SK-N-SH (cell line): ENCODE data around the gene PNPLA5. TPM values are rescaled to one million over a fixed set of nuclear protein-coding genes. Genes with fewer than 3 reads are reported as not detected.

Experiments
- CTCF ChIA-PET: fragments of 300-600, 350-600 bp; formaldehyde crosslinking; extraction: SDS; loops from one replicate; lab custom pipeline; 2021; lab: Yijun Ruan, JAX
- POLR2A ChIA-PET: fragments of 350-600 bp; sonication (Branson Sonifier 250); formaldehyde crosslinking; extraction: SDS; loops from one replicate; lab custom pipeline; 2020; ENCODE audit warnings: antibody characterized with exemption, inconsistent platforms; lab: Yijun Ruan, JAX
- DNase-seq: peaks from one replicate; pipeline ENCODE4 v3.0.0; 2012
- H2AFZ ChIP-seq: fragments of 200-600 bp; sonication (generic); 2 replicates; pipeline ENCODE4 v1.8.1; 2016; ENCODE audit warnings: antibody characterized with exemption, mild to moderate bottlenecking, low read depth
- H3F3A ChIP-seq: fragments of 200-600 bp; sonication (generic); replicated peaks from 2 replicates; pipeline ENCODE3; 2016; ENCODE audit warnings: antibody characterized with exemption, mild to moderate bottlenecking; ENCODE audit not compliant: insufficient read depth
- H3K27ac ChIP-seq, 2 experiments: fragments of 200-500 bp in 1 of 2; fragments of 200-600 bp in 1 of 2; sonication (Bioruptor generic) in 1 of 2; sonication (generic), shearing (Covaris generic) in 1 of 2; 2 replicates each; pipeline versions ENCODE4 v1.5.1 to v1.6.1; 2014 to 2016; ENCODE audit warnings: low read depth in 2 of 2, inconsistent platforms in 1 of 2, low read length in 1 of 2, mild to moderate bottlenecking in 1 of 2, mixed read lengths in 1 of 2
- H3K27me3 ChIP-seq: fragments of 200-600 bp; sonication (generic), shearing (Covaris generic); 2 replicates; pipeline ENCODE4 v1.6.1; 2016; ENCODE audit warnings: mixed run types; ENCODE audit not compliant: insufficient read depth
- H3K36me3 ChIP-seq, 2 experiments: fragments of 200-500 bp in 1 of 2; fragments of 200-600 bp in 1 of 2; sonication (Bioruptor generic) in 1 of 2; sonication (generic) in 1 of 2; replicated peaks in 1 of 2; 2 replicates each; pipeline versions ENCODE3 to v1.5.1; 2014 to 2016; ENCODE audit warnings: low read length in 1 of 2, mild to moderate bottlenecking in 1 of 2; ENCODE audit not compliant: insufficient read depth in 2 of 2, control insufficient read depth in 1 of 2
- H3K4me1 ChIP-seq, 2 experiments: fragments of 200-500 bp in 1 of 2; fragments of 200-600 bp in 1 of 2; sonication (Bioruptor generic) in 1 of 2; sonication (generic), shearing (Covaris generic) in 1 of 2; 2 replicates each; pipeline versions ENCODE4 v1.5.1 to v1.6.1; 2014 to 2016; ENCODE audit warnings: low read depth in 1 of 2, low read length in 1 of 2, mixed run types in 1 of 2; ENCODE audit not compliant: insufficient read depth in 2 of 2, control insufficient read depth in 1 of 2
- H3K4me2 ChIP-seq: fragments of 200-600 bp; sonication (generic), shearing (Covaris generic); 2 replicates; pipeline ENCODE4 v1.6.1; 2017; ENCODE audit warnings: mixed run types
- H3K4me3 ChIP-seq, 2 experiments: fragments of 200-500 bp in 1 of 2; fragments of 200-600 bp in 1 of 2; sonication (Bioruptor generic) in 1 of 2; sonication (generic), shearing (Covaris generic) in 1 of 2; 2 replicates each; pipeline versions ENCODE4 v1.5.1 to v1.8.1; 2014 to 2016; ENCODE audit warnings: low read depth in 2 of 2, inconsistent platforms in 1 of 2, low read length in 1 of 2, mild to moderate bottlenecking in 1 of 2, mixed read lengths in 1 of 2, moderate library complexity in 1 of 2
- H3K79me2 ChIP-seq: fragments of 200-600 bp; sonication (generic); 2 replicates; pipeline ENCODE4 v1.8.1; 2017; ENCODE audit warnings: mild to moderate bottlenecking; ENCODE audit not compliant: insufficient read depth
- H3K9ac ChIP-seq: fragments of 200-600 bp; sonication (generic); 2 replicates; pipeline ENCODE4 v1.6.1; 2017; ENCODE audit warnings: mixed run types
- H3K9me2 ChIP-seq: fragments of 200-600 bp; sonication (generic); 2 replicates; pipeline ENCODE4 v1.6.1; 2017; ENCODE audit warnings: mixed run types
- H3K9me3 ChIP-seq: fragments of 200-600 bp; sonication (generic); 2 replicates; pipeline ENCODE4 v1.6.1; 2017; ENCODE audit warnings: mixed run types, mild to moderate bottlenecking, moderate library complexity
- H4K20me1 ChIP-seq: fragments of 200-600 bp; sonication (generic); 2 replicates; pipeline ENCODE4 v1.6.1; 2017; ENCODE audit warnings: mild to moderate bottlenecking, mixed run types; ENCODE audit not compliant: insufficient read depth
- CHD2 ChIP-seq: fragments of 150-350 bp; IDR thresholded peaks from 2 replicates; pipeline ENCODE4 v1.6.1; 2018; ENCODE audit warnings: low read length; ENCODE audit not compliant: partially characterized antibody
- EP300 ChIP-seq, 2 experiments: IDR thresholded peaks; 2 replicates each; pipeline versions ENCODE4 v1.4.0 to v1.6.1; 2012; ENCODE audit warnings: borderline replicate concordance in 1 of 2, low read depth in 1 of 2, low read length in 1 of 2
- FOXJ3 ChIP-seq: sonication (generic); formaldehyde crosslinking; IDR thresholded peaks from 2 replicates; pipeline ENCODE4 v1.5.1; 2020; ENCODE audit warnings: mild to moderate bottlenecking, missing genetic modification reagents
- FOXM1 ChIP-seq: IDR thresholded peaks from 2 replicates; pipeline ENCODE4 v1.4.0; 2012; ENCODE audit warnings: low read depth, mild to moderate bottlenecking
- GATA2 ChIP-seq: sonication (generic); formaldehyde crosslinking; IDR thresholded peaks from 2 replicates; pipeline ENCODE4 v1.5.0; 2020; ENCODE audit warnings: mild to moderate bottlenecking, missing genetic modification reagents
- JUND ChIP-seq: IDR thresholded peaks from 2 replicates; pipeline ENCODE4 v1.4.0; 2012
- MXI1 ChIP-seq: IDR thresholded peaks from 2 replicates; pipeline ENCODE4 v1.6.1; 2012; ENCODE audit warnings: mild to moderate bottlenecking, low read depth, low read length, improper control_type of control experiment
- NFIC ChIP-seq: IDR thresholded peaks from 2 replicates; pipeline ENCODE4 v1.4.0; 2012; ENCODE audit warnings: borderline replicate concordance
- RCOR1 ChIP-seq: fragments of 150-350 bp; IDR thresholded peaks from 2 replicates; pipeline ENCODE4 v1.6.1; 2017; ENCODE audit warnings: antibody characterized with exemption, low read length
- RFX5 ChIP-seq: IDR thresholded peaks from 2 replicates; pipeline ENCODE4 v1.6.1; 2012; ENCODE audit warnings: mild to moderate bottlenecking, improper control_type of control experiment, low read length
- RXRA ChIP-seq: IDR thresholded peaks from 2 replicates; pipeline ENCODE4 v1.4.0; 2012; ENCODE audit warnings: low read depth, mild to moderate bottlenecking, borderline replicate concordance
- SIN3A ChIP-seq: IDR thresholded peaks from 2 replicates; pipeline ENCODE4 v1.6.1; 2012; ENCODE audit warnings: low read depth, mild to moderate bottlenecking, low read length, moderate library complexity, borderline replicate concordance
- TEAD4 ChIP-seq: IDR thresholded peaks from 2 replicates; pipeline ENCODE4 v1.4.0; 2012; ENCODE audit warnings: mild to moderate bottlenecking, borderline replicate concordance; ENCODE audit not compliant: insufficient read depth
- YY1 ChIP-seq: IDR thresholded peaks from 2 replicates; pipeline ENCODE4 v1.4.0; 2012; ENCODE audit warnings: low read depth, mild to moderate bottlenecking
- WGBS: methylation state at CpG from one replicate; pipeline ENCODE4 v1.1.6; 2017; ENCODE audit warnings: low lambda C conversion rate; 5-methylcytosine and 5-hydroxymethylcytosine counted together
- polyA plus RNA-seq, 3 experiments: library from polyadenylated mRNA; depleted of rRNA; stranded (reverse); fragments of >200 nt; gene quantifications; 2 replicates each; pipeline ENCODE4 v1.2.3, GENCODE V29; 2012
- TF ChIP-seq, protein P1 (sequence below): IDR thresholded peaks from 2 replicates; pipeline ENCODE4; 2012
- TF ChIP-seq, protein P2 (sequence below): fragments of 150-350 bp; IDR thresholded peaks from 2 replicates; pipeline ENCODE4 v1.6.1; 2017; ENCODE audit warnings: antibody characterized with exemption, low read length, low read depth, borderline replicate concordance
- TF ChIP-seq, protein P3 (sequence below): fragments of 150-350 bp; IDR thresholded peaks from 2 replicates; pipeline ENCODE4 v1.6.1; 2016; ENCODE audit warnings: mild to moderate bottlenecking, low read depth, low read length
- TF ChIP-seq, protein P4 (sequence below): IDR thresholded peaks from 2 replicates; pipeline ENCODE4 v1.4.0; 2012; ENCODE audit warnings: low read depth, borderline replicate concordance
- TF ChIP-seq, protein P5 (sequence below): IDR thresholded peaks from 2 replicates; pipeline ENCODE4 v1.6.1; 2012; ENCODE audit warnings: mild to moderate bottlenecking, low read depth, low read length, moderate library complexity
- TF ChIP-seq, protein P6 (sequence below): fragments of 200-600 bp; sonication (generic); IDR thresholded peaks from 2 replicates; pipeline ENCODE4 v1.6.1; 2017; ENCODE audit warnings: antibody characterized with exemption, mild to moderate bottlenecking, moderate library complexity

Gene PNPLA5
- polyA plus RNA-seq, 1 of the 3 experiments (the other 2 are of a cell fraction) = not detected

DNA sequence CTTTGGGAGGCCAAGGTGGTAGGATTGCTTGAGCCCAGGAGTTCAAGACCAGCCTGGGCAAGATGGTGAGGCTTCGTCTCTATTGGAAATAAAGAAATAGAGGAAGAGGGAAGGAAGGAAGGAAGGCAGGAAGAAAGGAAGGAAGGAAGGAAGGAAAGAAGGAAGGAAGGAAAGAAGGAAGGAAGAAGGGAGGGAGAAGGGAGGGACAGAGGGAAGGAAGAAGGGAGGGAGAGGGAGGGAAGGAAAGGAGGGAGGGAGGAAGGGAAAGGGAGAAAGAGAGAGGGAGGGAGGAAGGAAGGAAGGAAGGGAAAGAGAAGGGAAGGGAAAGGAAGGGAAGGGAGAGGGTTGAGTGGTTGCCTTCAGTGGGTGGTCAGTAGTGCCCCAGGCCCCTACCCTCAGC lies 17.9 kb upstream of the PNPLA5 start:
- H3K9ac ChIP-seq = no peak overlapping the region
- no peak overlapping the region for H3K27ac ChIP-seq
- peaks cover 29% of the 10 kb centered on the region for H3K27me3 ChIP-seq
- H4K20me1 ChIP-seq = no peaks in the 10 kb centered on the region
- CTCF ChIA-PET = interaction anchor here (1.9 kb wide), 1 partner anchor 36 kb away, joined by 5 read pairs; no protein-coding TSS in a partner anchor
- H3K9me2 ChIP-seq = no peaks in the 10 kb centered on the region
- no peaks in the 10 kb centered on the region for H3F3A ChIP-seq
- H3K4me3 ChIP-seq = no peak overlapping the region
- no peaks in the 10 kb centered on the region for H3K79me2 ChIP-seq
- DNase-seq = no peak
- WGBS = 44% methylated on average over 1 of the region's 1 CpG
- H2AFZ ChIP-seq = no peak overlapping the region
- H3K4me1 ChIP-seq = no peaks in the 10 kb centered on the region; a peak in 1 of 4 replicates
- no peaks in the 10 kb centered on the region for H3K36me3 ChIP-seq
- TF ChIP-seq CHD2 (no peak), RFX5 (no peak), MXI1 (no peak), TEAD4 (no peak), SIN3A (no peak), EP300 (IDR thresholded peaks at IDR 0.05; ENCODE audit: borderline replicate concordance in 1 of 2, low read depth in 1 of 2, low read length in 1 of 2) (no peak), YY1 (no peak), GATA2 (CRISPR knock-in tag) (no peak), RXRA (no peak), RCOR1 (no peak), FOXM1 (no peak), JUND (no peak), FOXJ3 (CRISPR knock-in tag) (no peak), NFIC (no peak)
- TF ChIP-seq, protein P1, sequence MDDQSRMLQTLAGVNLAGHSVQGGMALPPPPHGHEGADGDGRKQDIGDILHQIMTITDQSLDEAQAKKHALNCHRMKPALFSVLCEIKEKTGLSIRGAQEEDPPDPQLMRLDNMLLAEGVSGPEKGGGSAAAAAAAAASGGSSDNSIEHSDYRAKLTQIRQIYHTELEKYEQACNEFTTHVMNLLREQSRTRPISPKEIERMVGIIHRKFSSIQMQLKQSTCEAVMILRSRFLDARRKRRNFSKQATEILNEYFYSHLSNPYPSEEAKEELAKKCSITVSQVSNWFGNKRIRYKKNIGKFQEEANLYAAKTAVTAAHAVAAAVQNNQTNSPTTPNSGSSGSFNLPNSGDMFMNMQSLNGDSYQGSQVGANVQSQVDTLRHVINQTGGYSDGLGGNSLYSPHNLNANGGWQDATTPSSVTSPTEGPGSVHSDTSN = no peak
- TF ChIP-seq, protein P2, sequence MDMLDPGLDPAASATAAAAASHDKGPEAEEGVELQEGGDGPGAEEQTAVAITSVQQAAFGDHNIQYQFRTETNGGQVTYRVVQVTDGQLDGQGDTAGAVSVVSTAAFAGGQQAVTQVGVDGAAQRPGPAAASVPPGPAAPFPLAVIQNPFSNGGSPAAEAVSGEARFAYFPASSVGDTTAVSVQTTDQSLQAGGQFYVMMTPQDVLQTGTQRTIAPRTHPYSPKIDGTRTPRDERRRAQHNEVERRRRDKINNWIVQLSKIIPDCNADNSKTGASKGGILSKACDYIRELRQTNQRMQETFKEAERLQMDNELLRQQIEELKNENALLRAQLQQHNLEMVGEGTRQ = no peak
- TF ChIP-seq, protein P3, sequence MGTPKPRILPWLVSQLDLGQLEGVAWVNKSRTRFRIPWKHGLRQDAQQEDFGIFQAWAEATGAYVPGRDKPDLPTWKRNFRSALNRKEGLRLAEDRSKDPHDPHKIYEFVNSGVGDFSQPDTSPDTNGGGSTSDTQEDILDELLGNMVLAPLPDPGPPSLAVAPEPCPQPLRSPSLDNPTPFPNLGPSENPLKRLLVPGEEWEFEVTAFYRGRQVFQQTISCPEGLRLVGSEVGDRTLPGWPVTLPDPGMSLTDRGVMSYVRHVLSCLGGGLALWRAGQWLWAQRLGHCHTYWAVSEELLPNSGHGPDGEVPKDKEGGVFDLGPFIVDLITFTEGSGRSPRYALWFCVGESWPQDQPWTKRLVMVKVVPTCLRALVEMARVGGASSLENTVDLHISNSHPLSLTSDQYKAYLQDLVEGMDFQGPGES = no peak
- TF ChIP-seq, protein P4, sequence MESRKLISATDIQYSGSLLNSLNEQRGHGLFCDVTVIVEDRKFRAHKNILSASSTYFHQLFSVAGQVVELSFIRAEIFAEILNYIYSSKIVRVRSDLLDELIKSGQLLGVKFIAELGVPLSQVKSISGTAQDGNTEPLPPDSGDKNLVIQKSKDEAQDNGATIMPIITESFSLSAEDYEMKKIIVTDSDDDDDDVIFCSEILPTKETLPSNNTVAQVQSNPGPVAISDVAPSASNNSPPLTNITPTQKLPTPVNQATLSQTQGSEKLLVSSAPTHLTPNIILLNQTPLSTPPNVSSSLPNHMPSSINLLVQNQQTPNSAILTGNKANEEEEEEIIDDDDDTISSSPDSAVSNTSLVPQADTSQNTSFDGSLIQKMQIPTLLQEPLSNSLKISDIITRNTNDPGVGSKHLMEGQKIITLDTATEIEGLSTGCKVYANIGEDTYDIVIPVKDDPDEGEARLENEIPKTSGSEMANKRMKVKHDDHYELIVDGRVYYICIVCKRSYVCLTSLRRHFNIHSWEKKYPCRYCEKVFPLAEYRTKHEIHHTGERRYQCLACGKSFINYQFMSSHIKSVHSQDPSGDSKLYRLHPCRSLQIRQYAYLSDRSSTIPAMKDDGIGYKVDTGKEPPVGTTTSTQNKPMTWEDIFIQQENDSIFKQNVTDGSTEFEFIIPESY = no peak
- TF ChIP-seq, protein P5, sequence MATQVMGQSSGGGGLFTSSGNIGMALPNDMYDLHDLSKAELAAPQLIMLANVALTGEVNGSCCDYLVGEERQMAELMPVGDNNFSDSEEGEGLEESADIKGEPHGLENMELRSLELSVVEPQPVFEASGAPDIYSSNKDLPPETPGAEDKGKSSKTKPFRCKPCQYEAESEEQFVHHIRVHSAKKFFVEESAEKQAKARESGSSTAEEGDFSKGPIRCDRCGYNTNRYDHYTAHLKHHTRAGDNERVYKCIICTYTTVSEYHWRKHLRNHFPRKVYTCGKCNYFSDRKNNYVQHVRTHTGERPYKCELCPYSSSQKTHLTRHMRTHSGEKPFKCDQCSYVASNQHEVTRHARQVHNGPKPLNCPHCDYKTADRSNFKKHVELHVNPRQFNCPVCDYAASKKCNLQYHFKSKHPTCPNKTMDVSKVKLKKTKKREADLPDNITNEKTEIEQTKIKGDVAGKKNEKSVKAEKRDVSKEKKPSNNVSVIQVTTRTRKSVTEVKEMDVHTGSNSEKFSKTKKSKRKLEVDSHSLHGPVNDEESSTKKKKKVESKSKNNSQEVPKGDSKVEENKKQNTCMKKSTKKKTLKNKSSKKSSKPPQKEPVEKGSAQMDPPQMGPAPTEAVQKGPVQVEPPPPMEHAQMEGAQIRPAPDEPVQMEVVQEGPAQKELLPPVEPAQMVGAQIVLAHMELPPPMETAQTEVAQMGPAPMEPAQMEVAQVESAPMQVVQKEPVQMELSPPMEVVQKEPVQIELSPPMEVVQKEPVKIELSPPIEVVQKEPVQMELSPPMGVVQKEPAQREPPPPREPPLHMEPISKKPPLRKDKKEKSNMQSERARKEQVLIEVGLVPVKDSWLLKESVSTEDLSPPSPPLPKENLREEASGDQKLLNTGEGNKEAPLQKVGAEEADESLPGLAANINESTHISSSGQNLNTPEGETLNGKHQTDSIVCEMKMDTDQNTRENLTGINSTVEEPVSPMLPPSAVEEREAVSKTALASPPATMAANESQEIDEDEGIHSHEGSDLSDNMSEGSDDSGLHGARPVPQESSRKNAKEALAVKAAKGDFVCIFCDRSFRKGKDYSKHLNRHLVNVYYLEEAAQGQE = no peak
- TF ChIP-seq, protein P6, sequence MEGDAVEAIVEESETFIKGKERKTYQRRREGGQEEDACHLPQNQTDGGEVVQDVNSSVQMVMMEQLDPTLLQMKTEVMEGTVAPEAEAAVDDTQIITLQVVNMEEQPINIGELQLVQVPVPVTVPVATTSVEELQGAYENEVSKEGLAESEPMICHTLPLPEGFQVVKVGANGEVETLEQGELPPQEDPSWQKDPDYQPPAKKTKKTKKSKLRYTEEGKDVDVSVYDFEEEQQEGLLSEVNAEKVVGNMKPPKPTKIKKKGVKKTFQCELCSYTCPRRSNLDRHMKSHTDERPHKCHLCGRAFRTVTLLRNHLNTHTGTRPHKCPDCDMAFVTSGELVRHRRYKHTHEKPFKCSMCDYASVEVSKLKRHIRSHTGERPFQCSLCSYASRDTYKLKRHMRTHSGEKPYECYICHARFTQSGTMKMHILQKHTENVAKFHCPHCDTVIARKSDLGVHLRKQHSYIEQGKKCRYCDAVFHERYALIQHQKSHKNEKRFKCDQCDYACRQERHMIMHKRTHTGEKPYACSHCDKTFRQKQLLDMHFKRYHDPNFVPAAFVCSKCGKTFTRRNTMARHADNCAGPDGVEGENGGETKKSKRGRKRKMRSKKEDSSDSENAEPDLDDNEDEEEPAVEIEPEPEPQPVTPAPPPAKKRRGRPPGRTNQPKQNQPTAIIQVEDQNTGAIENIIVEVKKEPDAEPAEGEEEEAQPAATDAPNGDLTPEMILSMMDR = no peak
- H3K4me2 ChIP-seq = no peak overlapping the region
- H3K9me3 ChIP-seq = no peaks in the 10 kb centered on the region
- POLR2A ChIA-PET = no interaction called here
